GM03348 (cell line): ENCODE results near the gene GZF1.
"Not testable (repeated sequence)": the region's sequence is repeated elsewhere in the genome, so short reads cannot be mapped to it uniquely, and the experiment has no call there.

Experiments
- DNase-seq: peaks from one replicate; pipeline ENCODE4 v3.0.0; 2012; ENCODE audit warnings: low spot score

GZF1 gene

DNA sequence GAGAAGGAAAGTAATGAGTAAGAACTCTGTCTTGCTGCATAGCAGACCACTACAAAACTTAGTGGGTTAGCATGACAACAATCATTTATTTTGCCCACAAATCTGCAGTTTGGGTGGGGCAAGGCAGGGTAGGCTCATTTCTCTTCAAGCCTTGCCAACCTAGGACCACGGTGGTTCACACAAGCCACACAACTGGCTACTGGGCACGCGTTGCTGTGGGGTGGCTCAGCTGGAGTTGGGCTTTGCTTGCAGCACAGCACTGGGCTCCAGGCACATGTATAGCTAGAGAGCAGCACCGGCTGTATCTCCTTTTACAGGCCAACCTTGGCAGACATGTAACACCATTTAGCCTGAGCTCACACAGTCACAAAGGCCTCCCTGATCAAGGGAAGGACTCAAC, 16.0 kb upstream of the GZF1 start:
- DNase-seq = no peak

DNA sequence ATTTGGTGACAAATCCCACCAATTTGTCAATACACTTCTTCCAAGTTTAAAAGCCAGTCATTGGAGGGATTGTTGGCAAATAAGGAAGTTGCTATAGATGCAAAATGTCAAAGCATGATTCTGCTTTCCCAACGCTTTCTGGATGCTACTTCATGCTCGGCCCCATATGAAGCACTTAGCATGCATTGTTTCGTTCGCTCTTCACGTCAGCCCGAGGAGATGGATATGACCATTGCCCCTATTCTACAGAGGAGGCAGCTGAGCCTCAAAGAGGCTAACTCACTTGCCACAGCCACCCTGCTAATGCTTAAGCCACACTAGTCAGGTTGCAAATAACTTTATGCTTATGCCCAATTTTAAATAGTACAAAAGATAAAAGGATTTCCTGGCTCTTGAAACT, 14.2 kb upstream of the GZF1 start:
- DNase-seq = no peak

DNA sequence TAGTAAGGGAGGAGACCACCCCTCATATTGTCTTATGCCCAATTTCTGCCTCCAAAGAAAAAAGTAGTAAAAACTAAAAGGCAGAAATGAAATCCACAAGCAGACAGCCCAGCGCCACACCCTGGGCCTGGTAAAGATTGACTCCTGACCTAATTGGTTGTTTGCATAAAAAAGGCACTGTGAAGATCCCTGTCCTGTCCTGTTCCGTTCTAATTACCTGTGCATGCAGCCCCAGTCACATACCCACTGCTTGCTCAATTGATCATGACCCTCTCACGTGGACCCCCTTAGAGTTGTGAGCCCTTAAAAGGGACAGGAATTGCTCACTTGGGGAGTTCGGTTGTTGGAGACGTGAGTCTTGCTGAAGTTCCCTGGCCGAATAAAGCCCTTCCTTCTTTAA, 13.5 kb upstream of the GZF1 start:
- not testable (repeated sequence) for DNase-seq

DNA sequence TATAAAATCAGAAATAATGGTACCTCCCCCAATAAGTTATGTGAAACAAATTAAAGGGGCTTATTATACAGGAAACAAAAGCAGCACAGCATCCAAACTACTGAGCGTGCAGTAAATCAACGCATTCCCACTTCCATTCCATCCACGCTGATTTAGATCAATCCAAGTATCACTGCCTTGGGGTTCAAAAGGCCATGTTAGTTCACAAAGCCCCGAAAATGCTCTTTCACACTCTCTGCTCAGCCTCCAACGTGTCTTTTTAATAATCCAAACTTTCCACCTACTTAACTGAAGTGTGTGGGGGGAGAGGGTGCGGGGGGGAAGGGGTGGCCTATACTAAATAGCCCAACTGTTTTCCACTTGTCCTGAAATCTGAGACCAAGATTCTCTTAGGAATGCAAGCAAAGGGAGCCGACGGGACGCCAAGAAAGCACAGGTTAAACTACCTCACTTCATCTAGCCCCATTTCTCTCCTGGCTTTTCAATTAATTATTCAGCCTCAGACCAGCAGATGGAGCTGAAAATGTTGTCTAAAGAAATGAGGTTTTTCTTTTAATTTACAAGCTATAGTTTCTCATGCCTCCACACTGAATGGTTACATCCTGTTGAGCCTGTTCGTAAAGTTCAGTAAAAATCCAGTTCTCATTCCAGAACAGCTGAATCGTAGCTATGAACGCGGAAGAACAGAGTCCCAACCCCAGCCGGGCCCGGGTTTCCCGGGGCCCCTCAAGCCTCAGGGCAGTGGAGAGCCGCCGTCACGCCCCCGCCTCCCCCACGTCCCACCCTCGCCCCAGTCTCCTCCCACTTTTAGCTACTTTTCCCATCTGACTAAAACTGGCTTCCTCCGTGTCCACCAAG, 12.4 kb upstream of the GZF1 start:
- DNase-seq = peak; percentile 89

DNA sequence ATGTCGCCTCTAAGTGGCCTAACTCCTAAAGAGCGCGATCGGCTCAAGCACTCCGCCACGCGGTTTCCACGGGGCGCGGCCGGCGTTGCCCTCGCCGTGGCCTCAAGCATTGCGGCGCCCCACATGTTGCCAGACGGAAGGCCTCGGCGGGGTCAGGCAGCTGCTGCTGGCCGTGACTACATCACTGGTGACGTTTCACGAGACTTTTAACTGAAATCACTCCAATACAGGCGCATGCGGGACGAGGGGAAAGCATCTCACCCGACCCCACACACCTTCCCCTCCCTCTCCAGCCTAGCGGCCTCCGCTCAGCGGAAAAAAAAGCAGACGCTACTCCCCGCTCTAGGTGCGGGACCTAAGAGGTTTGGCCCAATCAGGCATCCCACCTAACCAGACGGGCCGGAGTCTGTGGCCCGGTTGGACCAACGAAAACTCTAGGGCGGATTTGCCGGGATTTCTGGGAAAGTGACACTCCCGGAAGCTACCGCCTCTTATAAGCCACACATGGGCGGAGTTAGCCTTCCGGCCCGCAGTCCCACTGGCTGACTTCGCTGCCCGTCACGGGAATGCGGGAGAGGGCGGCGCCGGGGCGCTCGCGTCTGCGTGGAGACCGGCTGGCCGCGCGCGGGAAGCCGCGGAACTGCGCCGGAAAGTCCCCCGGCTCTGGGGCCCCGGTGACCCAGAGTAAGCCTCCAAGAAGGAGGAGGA, 11.6 kb upstream of the GZF1 start, which contains the start of gene NXT1:
Gene NXT1 (plus strand): TSS at position 596 of the 708 bp plus-strand sequence. CDS start 3,251 bp downstream, outside the sequence.
- DNase-seq = peak; percentile 95

DNA sequence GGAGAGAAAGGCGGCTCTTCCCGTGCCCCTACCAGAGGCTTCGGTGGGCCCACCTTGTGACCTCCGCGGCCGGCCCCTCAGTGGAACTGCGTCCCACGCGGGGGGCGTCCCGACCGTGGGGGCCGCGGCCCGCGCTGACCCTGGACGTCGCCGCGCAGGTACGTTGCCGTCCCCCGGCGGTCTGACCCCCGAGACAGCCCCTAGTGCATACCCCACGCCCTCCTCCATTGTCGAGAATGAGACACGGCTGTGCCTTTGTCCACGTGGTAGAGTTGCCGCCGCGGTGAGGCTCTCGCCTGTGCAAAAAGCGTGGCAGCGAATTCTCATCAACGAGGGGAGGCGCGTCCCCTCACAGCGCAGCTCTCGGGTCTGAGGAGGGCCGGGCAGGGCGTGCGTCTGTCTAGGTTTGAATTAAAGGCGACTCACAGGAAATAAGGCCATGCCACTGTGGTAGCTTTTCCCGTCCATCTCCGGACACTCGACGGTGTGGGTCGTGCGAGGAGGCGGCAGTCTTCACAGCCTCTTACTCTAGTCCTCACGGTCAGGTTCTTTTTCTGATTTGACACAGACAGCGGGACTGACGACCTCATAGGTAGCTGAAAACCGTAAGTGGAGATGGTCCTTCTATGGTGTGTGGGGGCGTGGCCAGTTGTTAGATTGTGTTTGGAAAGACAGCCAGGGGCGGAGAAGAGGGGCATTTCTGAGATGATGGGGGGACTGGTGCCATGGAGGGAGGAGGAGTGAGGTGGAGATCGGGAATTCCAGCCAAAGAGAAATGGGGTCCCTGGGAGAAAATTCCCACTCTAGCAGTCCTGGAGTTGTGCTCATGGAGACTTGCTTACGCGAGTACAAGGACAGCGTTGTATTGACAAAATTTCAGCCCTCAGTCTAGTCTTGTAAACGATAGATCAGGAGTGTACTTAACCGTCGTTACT, 10.8 kb upstream of the GZF1 start:
- DNase-seq = peak; percentile 36

DNA sequence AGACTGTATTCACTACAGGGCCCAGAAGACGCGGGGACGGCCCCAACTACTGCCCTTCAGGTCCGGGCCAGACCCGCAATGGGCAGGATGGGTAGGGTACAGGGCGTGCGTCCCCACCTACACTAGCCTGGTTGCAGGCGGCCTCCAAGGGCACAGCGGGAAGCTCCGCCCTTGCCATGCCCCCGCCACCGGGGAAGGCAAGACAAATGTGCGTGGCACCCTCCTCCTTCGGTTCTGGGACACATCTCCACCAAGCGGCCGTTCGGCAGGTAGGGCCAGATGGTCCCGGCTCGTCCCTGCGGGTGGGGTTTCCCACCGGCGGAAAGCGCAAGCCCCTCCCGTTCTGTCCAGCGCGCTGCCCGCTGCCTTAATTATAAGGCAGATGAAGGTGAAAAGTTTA, 5.8 kb upstream of the GZF1 start:
- DNase-seq = no peak

DNA sequence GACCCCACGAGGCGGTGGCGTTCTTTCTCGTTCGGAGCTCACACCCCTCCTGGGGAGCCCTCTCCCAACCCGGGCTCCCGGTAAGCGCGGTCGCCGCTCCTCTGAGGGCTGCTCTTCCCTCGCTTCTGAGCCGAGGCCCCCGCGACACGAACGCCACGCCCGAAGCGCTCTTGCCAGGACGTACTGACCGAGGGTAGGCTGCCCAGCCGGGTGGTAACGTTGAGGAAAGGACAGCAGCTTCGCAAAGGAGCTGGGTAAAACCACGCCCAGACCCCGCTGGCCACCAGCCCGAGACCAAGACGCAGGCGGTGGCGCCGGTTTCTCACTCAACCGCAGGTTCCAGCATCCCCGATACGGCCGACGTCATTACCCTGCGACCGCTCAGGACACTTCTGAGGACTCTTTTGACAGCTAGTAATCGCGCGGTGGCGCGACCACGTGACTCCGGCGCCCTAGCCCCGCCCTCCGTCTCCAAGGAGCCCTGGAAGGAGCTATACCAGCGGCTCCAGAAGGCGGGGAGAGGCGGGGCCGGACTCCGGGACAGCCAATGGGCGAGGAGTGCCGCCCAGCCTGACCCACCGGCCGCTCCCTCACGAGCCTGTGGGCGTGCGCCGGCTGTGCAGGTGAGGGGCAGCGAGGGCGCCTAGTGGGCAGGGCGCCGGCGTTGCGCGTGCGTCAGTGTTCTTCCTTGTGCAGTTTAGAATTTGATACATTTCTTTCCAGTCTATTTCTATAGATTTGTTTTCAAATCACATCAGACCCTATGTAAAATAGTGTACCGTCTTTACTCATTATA, 4.0 kb upstream of the GZF1 start:
- peak; percentile 97 for DNase-seq

DNA sequence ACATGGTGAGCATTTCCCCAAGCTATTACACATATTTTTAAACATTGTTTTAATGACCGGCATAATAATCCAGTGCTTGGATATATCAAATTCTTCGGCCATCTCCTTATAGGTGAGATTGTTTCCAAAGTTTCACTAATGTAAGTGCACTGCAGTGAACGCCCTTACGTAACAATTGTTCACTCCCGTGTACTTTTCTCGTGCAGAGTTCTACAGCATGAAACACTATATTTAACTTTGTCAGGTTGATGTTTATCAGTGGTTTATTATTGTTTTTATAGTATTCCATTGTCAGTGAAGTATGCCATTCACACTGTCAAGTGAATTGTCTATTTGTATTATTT, 3.4 kb upstream of the GZF1 start:
- DNase-seq = no peak

DNA sequence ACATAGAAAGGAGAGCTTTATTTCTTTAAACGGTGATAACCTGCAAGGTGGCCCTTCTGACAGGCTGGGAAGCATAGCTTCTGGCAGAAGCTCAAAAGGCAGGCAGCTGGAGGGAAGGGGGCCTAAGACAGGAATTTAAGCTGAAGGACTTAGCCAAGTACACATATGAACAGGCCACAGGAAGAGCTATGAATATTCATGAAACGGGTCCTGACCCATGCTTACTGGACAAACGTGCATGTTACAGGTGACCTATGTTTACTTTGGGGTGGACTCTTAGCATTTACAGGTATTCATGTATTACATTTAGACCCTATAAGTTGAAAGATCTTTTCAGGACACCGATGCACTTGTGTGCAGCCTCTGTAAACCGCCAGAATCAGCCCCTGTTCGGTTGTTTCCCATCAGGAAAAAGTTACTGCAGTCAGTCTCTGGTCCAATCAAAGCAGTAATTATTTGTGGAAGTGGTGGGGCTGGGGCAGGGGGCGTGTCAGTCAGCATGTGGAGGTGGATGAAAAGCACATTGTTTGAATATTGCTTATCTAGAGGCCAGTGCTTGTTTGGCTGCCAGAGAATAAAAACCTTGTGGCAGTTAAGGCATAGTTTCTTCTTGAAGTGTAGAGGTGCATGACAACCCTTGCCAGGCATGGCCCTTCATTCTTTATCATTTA, 2.9 kb upstream of the GZF1 start:
- DNase-seq = no peak

DNA sequence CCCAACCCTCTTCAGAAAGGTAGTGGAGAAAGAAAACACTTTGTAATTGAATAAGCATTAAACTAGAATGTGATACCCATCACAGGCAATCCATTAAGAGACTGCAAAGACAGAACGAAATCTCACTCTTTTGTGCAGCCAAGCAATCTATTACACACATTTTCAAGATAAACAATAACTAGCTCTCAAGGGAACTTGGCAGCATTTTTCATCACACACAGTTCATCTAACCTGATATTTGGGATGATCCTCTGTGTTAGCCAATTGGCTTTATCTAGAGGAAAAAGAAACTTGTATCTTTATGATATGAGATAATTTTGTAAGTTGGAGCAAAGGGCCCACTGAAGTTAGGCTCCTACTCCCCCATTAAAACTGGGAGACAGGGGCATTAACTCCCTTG, 1.5 kb upstream of the GZF1 start:
- DNase-seq = no peak

DNA sequence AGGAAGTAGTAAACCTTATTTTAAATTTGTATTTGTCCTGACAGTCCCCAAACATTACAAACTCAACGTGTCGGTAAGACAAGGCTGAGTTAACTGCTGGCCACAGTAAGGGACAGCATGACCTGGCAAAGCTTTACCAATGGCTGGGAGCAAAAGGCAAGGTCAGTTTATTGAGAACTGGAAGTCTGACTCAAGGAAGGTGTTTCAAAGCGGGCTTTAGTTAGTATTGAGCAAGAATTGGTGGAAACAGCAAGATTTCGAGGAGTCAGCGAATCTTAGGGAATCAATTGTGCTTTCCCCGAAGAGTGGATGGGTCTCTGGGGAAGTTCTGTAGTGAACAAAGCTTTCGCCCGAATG, 885 bp upstream of the GZF1 start:
- DNase-seq = no peak

DNA sequence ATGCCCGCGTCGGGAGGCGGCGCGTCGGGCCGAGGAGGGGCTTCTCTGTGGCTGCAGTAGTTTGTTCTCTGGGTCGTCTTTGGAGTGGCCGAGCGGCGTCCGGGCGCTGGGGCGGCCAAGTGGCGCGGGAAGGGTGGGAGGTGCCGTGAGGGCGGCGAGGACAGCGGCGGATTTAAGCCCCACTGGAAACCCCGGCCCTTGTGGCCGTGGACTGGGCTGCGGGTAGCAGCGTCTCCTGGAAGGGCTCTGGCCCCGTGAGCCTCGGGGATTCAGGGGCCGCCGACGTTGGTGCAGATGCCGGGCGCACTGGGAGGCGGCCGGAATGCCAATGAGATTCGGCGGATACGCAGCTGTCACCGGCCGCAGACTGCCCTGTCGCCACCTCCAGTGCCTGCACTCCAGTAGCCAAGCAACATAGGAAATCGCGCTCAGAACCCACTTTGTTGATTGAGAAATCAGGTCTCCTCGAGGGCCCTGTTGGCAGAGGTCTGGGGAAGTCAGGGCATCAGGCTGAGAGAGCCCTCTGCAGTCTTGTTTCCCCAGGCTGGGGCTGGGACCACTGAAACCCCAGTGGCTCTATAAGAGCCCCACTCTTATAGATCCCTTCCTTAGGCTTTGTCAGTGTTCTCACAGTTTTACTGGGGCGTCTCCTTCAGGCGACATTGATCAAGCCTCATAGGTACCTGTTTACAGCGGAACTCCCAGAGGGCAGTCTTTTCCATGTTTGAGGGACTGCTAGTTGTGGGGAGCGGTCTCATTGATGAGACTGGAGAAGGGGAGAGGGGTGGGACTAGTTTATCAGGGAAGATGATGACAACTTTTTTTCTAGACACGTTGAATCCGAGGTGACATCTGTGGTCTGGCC, 642 bp downstream of the GZF1 start:
- no peak for DNase-seq

DNA sequence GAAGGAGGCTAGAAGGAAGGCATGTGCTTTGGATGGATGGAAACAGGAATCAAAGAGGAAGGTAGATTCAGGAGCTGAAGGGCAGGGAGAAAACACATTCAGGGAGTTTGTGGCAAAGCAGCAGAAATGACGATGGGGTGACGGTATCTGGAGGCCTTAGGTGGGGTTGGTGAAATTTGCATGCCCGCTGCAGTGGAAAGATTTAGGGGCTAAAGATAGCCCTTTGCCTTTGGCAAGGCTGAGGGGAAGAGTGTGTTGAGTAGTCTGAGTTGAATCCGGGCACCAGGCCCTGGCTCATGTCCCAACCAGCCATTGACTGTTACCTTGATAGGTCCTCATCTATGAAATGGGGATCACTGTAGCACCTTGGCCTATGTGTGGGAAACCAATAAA, 1.3 kb downstream of the GZF1 start:
- no peak for DNase-seq

DNA sequence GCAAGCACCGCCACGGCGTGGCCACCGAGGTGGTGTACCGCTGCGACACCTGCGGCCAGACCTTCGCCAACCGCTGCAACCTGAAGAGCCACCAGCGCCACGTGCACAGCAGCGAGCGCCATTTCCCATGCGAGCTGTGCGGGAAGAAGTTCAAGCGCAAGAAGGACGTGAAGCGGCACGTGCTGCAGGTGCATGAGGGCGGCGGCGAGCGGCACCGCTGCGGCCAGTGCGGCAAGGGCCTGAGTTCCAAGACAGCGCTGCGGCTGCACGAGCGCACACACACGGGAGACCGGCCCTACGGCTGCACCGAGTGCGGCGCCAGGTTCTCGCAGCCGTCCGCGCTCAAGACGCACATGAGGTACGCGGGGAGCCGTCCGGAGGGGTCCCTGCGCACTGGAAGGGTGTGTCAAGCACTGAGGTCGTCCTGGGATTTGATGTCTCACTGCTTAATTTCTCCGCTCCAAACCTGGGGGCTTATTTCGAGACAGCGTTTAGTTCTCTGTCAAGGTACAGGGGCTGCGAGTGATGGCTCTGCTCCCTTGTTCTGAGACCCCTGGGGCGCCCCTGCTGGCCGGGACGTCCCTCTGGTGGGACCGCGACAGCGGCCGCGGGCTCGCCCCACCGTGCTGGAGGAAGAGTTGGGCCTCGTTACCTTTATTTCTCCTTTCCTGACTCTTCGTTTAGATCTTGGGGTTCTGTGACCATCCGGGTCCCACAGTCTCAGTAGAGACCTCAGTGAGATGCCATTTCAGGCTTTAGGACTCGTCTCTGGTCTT, 3.6 kb downstream of the GZF1 start:
- no peak for DNase-seq

DNA sequence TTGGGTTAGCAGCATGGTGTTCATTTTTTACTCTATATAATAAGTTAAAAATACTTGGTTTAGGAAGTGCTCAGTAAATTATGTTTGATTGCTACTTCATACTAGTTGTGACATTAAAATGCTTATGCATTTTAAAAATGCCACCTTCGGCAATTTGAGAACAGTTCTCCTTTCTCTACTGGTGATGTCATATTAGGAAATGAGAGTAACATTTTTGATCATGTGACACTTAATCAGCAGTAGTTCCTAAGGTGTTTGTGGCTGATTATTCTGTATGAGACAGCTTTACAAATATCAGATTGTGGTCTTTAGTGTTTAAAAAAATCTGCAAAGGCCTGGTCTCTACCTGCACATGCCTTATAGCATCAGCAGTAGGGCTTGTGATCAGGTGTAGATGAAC, 4.4 kb downstream of the GZF1 start:
- no peak for DNase-seq

DNA sequence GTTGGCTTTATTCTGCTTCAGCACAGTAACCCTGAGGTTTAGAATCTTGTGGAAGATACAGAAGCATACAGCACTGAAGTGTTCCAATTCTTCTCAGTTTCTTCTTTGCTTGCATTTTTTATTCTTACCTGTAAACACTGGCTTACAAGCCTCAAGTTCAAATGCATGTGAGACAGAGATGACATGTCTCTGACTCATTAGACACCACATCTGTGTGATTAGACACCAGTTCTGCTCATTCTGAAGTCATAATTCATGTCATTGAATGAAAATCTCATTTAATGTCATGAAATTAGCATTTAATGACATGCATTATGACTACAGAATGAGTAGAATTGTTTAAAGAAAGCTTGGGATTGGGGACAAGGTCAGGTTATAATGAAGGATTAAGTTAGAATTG, 5.8 kb downstream of the GZF1 start:
- DNase-seq = no peak

DNA sequence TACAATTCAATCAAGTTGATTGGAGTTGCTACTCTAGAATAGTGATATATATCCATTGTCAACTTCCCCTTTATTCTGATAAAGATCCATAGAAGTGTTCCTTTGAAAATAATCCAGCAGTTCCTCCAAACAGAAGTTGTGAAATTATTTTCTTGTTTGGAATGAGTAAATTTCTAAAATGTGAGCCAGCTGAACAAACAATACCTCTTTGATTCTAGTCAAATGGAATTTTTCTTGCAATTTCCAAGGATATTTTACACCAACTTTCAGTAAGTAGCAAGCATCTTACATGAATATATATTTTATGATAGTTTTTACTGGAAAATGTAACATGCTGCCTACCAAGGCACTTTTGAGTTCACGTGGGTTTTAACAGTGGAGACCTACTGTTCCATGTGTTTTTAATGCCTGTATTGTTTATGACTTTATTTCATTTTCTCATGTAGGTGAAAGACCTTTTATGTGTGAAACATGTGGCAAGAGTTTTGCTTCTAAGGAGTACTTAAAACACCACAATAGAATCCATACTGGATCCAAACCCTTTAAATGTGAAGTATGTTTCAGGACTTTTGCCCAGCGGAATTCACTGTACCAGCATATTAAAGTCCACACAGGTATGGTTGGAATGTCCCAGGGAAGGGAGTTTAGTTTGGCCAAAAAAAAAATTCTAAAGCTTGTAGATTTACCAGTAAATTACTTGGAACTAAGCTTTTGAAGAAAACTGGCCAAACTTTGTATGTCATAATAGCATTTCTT, 6.5 kb downstream of the GZF1 start:
- DNase-seq = peak; percentile 37
